ENCODE results near the gene AGAP4. TPM values are rescaled to one million over a fixed set of nuclear protein-coding genes. Genes with fewer than 3 reads are reported as not detected.
"Not testable (repeated sequence)": the region's sequence is repeated elsewhere in the genome, so short reads cannot be mapped to it uniquely, and the experiment has no call there.

Gene AGAP4
- total RNA-seq (10 to 100 TPM; 15.0 to 15.5 TPM), polyA plus RNA-seq (ENCODE audit: insufficient read length in 6 of 6) (10 to 100 TPM; 34.6 to 63.4 (median 45.3) TPM)
- long read RNA-seq, donor 1, partial matches to known transcripts: 5 of 5 reads
- long read RNA-seq, donor 1, other reads (novel, unspliced or antisense): 0 of 5 reads
- long read RNA-seq, donor 2: 0 reads
- long read RNA-seq, donor 3: 0 reads
- long read RNA-seq, donor 4, partial matches to known transcripts: 0 of 1 reads
- long read RNA-seq, donor 4, other reads (novel, unspliced or antisense): 1 of 1 reads
- long read RNA-seq, donor 5, partial matches to known transcripts: 65 of 122 reads
- long read RNA-seq, donor 5, other reads (novel, unspliced or antisense): 57 of 122 reads
- long read RNA-seq, donor 6: 0 reads
- long read RNA-seq, donor 7: 0 reads
- long read RNA-seq, donor 8, partial matches to known transcripts: 5 of 5 reads
- long read RNA-seq, donor 8, other reads (novel, unspliced or antisense): 0 of 5 reads
- long read RNA-seq, donor 9: 0 reads
- long read RNA-seq, donor 10: 0 reads
- long read RNA-seq, donor 11: 0 reads
- long read RNA-seq, donor 12: 0 reads

- H3K9me3 ChIP-seq; intact Hi-C loops (cut with DNase I); ATAC-seq; DNase-seq; H3K36me3 ChIP-seq; H3K4me3 ChIP-seq; H3K27ac ChIP-seq; H3K27me3 ChIP-seq; H3K4me1 ChIP-seq: not testable (repeated sequence)
Measured at GRCh38 chr10:45847400-45847799, at the start of gene AGAP4. AGAP4 (minus strand) TSS chr10:45847500; CDS start chr10:45847347, 153 bp downstream.

- intact Hi-C loops (cut with DNase I); H3K9me3 ChIP-seq; H3K27ac ChIP-seq; DNase-seq; ATAC-seq; H3K4me1 ChIP-seq; H3K36me3 ChIP-seq; H3K4me3 ChIP-seq; H3K27me3 ChIP-seq: not testable (repeated sequence)
Measured at GRCh38 chr10:45890721-45891120, 43.4 kb upstream of the AGAP4 start.

DNA sequence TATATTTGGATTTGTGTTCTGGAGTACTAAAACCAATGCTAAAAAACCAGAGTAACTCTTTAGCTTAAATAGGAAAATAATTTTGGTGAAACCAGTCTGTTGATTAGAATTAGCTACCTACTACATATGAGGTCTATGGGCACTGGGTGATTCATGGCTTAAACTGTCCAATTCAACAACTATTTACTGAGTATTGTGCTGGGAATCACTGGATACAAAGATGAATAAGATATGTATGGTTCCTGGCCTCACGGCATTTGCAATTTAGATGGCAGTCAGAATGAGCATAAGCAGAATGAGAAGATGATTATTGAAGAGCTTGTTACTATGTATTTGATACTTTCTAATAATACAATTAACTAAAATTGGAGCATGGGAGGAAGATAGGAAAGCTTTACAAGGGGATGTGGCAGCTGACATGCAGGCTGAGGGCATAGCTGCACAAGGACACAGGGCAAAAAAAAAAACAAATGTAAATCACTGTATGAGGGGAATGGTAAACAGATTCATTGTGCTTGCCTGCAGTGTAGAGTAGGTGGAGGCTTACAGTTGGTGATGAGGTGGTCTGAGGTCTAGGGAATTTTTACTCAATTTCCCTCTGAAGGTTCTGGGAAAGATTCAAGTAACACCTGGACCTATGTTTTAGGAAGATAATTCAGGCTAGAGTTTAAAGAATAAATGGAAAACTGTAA lies 42.4 kb upstream of the AGAP4 start:
- ATAC-seq; DNase-seq; H3K27me3 ChIP-seq; H3K4me3 ChIP-seq; H3K9me3 ChIP-seq; H3K4me1 ChIP-seq; H3K27ac ChIP-seq; intact Hi-C loops (cut with DNase I); H3K36me3 ChIP-seq: not testable (repeated sequence)

DNA sequence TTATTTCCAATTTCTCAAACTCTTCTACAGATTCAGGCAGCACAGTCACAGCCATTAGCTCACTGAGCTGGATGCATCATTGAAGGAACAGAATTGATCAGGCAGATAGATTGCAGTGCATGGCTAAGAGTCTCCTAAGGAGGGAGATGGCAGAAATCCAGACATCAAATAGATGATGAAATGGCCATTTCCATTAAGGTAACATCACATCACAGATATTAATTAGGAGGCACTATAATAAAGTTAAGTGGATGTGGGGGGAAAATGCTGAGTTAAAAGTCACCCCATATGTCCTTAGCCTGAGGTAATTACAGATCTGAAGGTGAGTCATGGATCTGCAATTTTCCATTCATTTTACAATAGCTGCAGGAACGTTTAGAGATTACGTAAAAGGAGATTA lies 35.6 kb upstream of the AGAP4 start:
- ATAC-seq; H3K27me3 ChIP-seq; H3K9me3 ChIP-seq; H3K4me1 ChIP-seq; H3K36me3 ChIP-seq; intact Hi-C loops (cut with DNase I); H3K27ac ChIP-seq; DNase-seq; H3K4me3 ChIP-seq: not testable (repeated sequence)

- H3K27ac ChIP-seq; H3K4me1 ChIP-seq; ATAC-seq; intact Hi-C loops (cut with DNase I); H3K27me3 ChIP-seq; H3K9me3 ChIP-seq; H3K36me3 ChIP-seq; H3K4me3 ChIP-seq: not testable (repeated sequence)
- DNase-seq: peak in 1 of 4 donors; percentile 73
Measured at GRCh38 chr10:45865404-45865803, 18.1 kb upstream of the AGAP4 start.

DNA sequence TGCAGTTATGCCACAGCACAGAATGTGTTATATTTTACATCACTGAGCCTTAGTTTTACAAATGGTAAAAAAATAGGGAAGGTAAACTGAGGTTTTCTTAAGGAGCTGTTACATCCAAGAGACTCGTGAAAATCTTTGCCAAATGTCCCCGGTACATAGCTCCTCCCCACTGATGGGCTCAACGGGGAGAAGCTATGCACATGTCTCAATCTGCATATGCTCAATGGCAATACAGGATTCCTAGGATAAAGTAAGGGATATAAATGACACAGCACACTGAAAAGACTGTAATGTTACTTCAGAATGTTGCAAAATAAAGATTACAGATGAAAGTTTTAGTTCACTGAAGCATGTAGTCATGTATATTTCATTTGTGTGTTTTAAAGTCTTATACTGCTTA lies 17.0 kb upstream of the AGAP4 start:
- ATAC-seq; H3K4me3 ChIP-seq; H3K27me3 ChIP-seq; DNase-seq; intact Hi-C loops (cut with DNase I); H3K4me1 ChIP-seq; H3K9me3 ChIP-seq; H3K27ac ChIP-seq: not testable (repeated sequence)
- H3K36me3 ChIP-seq: peaks cover 0 to 10% of the 10 kb centered on the region in 2 donors

DNA sequence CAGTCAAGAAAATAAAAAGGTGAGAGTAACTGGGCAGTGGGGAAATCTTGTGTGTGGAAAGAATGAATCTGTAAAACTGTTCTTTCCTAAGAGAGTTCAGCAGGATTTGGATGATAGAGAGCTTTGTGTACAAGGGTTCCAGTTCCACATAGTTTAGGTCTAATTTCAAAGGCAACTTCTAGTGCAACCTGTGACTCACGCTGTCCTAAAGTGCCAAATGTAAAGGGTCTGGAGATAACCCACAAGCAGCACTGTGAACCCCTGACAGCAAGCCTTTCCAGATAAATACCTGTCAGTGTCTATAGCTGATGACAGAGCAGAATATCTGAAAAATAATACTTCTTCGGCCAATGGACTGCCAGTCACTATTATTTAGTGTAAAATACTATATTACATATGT lies 16.3 kb upstream of the AGAP4 start:
- ATAC-seq; H3K4me3 ChIP-seq; DNase-seq; intact Hi-C loops (cut with DNase I); H3K4me1 ChIP-seq; H3K9me3 ChIP-seq; H3K27ac ChIP-seq; H3K27me3 ChIP-seq: not testable (repeated sequence)
- peaks cover 0 to 10% of the 10 kb centered on the region in 2 donors for H3K36me3 ChIP-seq

- DNase-seq; H3K9me3 ChIP-seq; intact Hi-C loops (cut with DNase I); H3K4me1 ChIP-seq; H3K27ac ChIP-seq; H3K27me3 ChIP-seq; H3K4me3 ChIP-seq; ATAC-seq: not testable (repeated sequence)
- peaks cover 0 to 10% of the 10 kb centered on the region in 2 donors for H3K36me3 ChIP-seq
Measured at GRCh38 chr10:45857931-45858330, 10.6 kb upstream of the AGAP4 start.

DNA sequence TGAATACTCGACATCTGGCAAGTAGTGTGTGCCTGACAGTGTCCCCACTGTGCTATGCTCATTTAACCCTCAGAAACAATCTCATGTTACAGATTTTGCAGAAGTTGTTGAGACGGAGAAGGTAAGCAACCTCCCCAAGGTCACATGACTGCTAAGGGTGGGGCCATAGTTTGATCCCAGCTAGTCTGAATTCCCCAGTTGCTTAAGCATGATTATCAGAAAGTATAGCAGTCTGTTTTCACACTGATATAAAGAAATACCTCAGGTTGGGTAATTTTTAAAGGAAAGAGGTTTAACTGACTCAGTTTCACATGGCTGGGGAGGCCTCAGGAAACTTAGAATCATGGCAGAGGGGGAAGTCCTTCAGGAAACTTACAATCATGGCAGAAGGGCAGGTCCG lies 1.2 kb upstream of the AGAP4 start:
- H3K4me3 ChIP-seq; H3K4me1 ChIP-seq; H3K9me3 ChIP-seq; H3K27me3 ChIP-seq; H3K27ac ChIP-seq; intact Hi-C loops (cut with DNase I); H3K36me3 ChIP-seq; ATAC-seq; DNase-seq: not testable (repeated sequence)

DNA sequence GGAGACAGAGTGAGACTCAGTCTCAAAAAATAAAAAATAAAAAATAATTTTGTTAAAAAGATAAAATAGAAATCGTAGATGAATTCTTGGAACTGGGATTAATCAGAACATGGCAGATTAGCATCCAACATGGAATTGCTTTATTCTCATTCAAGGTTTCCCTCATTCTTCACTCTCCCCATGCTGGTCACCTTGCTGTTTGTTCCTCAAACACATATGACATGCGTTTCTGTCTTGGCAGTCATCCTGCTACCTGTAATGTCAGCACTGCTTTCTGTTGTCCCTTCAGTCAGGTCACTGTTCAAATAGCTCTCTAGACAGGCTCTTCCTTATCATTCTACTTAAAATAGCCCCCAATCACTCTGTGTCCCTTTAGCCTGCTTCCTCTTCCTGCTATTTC lies 24.4 kb downstream of the AGAP4 start:
- intact Hi-C loops (cut with DNase I); ATAC-seq: not testable (repeated sequence)

DNA sequence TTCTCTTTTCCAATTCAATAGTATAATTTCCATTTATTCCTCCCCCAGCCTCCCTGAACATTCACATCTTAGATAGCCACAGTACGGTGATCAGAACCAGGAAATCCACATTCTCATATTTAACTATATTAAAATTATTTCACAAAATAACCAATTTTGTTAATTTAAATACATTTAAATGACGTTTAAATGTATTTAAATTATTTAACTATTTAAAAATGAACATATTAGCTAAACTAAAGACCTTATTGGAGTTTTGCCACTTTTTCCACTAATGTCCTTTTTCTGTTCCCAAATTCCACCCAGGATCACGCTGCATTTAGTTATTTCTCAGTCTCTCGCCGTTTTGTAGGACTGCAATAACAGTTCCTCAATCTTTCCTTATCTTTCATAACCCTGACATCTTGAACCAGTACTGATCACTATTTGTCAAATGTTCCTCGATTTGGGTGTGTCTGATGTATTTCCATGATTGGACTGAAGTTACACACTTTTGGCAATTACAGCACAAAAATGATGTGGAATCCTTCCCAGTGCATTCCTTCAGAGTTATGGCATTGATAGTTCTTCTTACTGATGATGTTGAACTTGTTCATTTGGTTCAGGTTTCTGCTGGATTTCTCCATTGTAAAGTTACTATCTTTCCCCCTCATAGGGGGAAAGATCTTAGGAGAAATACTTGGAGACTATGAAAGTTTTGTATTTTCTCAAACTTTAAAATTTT lies 27.0 kb downstream of the AGAP4 start:
- intact Hi-C loops (cut with DNase I); H3K36me3 ChIP-seq; ATAC-seq: not testable (repeated sequence)

More for the DNA sequence above, 24.4 kb downstream of the AGAP4 start:
- not testable (repeated sequence) for H3K27me3 ChIP-seq, H3K27ac ChIP-seq, H3K4me3 ChIP-seq, H3K36me3 ChIP-seq, DNase-seq, H3K9me3 ChIP-seq, H3K4me1 ChIP-seq

More for the DNA sequence above, 27.0 kb downstream of the AGAP4 start:
- H3K27me3 ChIP-seq, H3K4me1 ChIP-seq, H3K27ac ChIP-seq, H3K4me3 ChIP-seq, H3K9me3 ChIP-seq, DNase-seq: not testable (repeated sequence)
